Measurements from ENCODE around the gene RRP12. TPM values are rescaled to one million over a fixed set of nuclear protein-coding genes. Genes with fewer than 3 reads are reported as not detected.

Gene RRP12
- total RNA-seq, 2 donors from 2014 or later, result 33.0 to 34.7 TPM

DNA sequence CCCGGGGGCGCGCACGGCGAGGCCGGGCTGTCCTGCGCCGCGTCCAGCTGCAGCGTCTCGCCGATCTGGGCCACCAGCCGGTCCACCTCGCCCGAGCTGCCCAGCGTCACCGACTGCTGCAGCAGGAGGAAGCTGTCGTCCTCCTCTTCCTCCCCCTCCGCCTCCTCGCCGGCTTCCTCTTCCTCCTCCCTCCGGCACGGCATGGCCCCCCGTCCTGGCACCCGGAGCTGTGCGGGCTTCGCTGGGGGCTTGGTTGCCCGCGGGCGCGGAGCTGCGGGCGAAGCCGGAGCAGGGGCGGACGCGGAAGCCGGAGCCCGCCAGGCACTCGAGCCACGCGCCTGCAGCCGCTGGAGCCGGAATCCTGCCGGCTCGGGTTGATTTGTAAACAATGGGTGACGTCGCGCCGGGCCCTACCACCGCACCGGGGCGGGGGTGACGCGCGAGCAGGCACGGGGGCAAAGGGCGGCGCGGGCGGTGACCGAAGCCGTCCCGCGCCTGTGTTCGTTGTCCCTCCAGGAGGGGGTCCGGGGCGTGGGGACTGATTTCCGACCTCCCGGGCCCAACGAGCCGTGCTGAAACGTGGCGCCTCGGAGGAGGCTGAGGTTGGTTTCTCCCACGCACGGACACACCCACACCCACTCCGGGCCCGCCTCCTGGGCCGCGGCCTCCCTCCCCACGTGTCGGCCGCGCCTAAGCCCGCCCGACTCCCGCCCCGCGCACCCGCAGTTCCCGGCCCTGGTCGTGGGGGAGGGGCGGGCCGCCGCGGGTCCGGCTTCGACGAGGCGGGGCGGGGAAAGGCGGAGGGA lies 66.6 kb downstream of the RRP12 start, which contains the start of gene FRAT2:
Gene FRAT2, minus strand, starts transcription at position 360 of the 806 bp plus-strand sequence. Its CDS starts 157 bp downstream, at position 203.
- peak; percentile 96 for DNase-seq
- H3K27me3 Mint-ChIP-seq (ENCODE audit: insufficient read depth), result peaks cover 28% of the 10 kb centered on the region
- WGBS, 2 experiments (ENCODE audit: insufficient coverage in 1 of 2, insufficient read length in 1 of 2), result 0% methylated on average over 9 to 101 of the region's 103 CpGs
- H3K4me3 Mint-ChIP-seq, result peak within 1 kb of the TSS; percentile 80
- peaks cover 11% of the 10 kb centered on the region for H3K36me3 Mint-ChIP-seq (ENCODE audit: low read depth)
- H3K36me3 ChIP-seq (ENCODE audit: control insufficient read depth, insufficient read depth, low read length), result peaks cover 3% of the 10 kb centered on the region
- H3K9me3 Mint-ChIP-seq, result no peaks in the 10 kb centered on the region
- H3K9me3 ChIP-seq (ENCODE audit: control insufficient read depth, low read length), result no peaks in the 10 kb centered on the region
- TF ChIP-seq, protein P1, sequence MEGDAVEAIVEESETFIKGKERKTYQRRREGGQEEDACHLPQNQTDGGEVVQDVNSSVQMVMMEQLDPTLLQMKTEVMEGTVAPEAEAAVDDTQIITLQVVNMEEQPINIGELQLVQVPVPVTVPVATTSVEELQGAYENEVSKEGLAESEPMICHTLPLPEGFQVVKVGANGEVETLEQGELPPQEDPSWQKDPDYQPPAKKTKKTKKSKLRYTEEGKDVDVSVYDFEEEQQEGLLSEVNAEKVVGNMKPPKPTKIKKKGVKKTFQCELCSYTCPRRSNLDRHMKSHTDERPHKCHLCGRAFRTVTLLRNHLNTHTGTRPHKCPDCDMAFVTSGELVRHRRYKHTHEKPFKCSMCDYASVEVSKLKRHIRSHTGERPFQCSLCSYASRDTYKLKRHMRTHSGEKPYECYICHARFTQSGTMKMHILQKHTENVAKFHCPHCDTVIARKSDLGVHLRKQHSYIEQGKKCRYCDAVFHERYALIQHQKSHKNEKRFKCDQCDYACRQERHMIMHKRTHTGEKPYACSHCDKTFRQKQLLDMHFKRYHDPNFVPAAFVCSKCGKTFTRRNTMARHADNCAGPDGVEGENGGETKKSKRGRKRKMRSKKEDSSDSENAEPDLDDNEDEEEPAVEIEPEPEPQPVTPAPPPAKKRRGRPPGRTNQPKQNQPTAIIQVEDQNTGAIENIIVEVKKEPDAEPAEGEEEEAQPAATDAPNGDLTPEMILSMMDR (conservative IDR thresholded peaks at IDR 0.05), result no peak
- peaks cover 11% of the 10 kb centered on the region for H3K27me3 ChIP-seq (ENCODE audit: control insufficient read depth, insufficient read depth, low read length, poor library complexity, severe bottlenecking)
- H3K4me1 ChIP-seq (ENCODE audit: control insufficient read depth, insufficient read depth, low read length), result peaks cover 6% of the 10 kb centered on the region
- peak within 1 kb of the TSS; percentile 97 for H3K27ac Mint-ChIP-seq
- peaks cover 45% of the 10 kb centered on the region for H3K4me1 Mint-ChIP-seq
- H3K9ac ChIP-seq (ENCODE audit: extremely low read depth, low read length, poor library complexity, severe bottlenecking), result peak within 1 kb of the TSS; percentile 91
- peak within 1 kb of the TSS; percentile 87 for H3K4me3 ChIP-seq (ENCODE audit: low read length)
- peak within 1 kb of the TSS; percentile 99 for H3K27ac ChIP-seq (ENCODE audit: low read depth, low read length)

DNA sequence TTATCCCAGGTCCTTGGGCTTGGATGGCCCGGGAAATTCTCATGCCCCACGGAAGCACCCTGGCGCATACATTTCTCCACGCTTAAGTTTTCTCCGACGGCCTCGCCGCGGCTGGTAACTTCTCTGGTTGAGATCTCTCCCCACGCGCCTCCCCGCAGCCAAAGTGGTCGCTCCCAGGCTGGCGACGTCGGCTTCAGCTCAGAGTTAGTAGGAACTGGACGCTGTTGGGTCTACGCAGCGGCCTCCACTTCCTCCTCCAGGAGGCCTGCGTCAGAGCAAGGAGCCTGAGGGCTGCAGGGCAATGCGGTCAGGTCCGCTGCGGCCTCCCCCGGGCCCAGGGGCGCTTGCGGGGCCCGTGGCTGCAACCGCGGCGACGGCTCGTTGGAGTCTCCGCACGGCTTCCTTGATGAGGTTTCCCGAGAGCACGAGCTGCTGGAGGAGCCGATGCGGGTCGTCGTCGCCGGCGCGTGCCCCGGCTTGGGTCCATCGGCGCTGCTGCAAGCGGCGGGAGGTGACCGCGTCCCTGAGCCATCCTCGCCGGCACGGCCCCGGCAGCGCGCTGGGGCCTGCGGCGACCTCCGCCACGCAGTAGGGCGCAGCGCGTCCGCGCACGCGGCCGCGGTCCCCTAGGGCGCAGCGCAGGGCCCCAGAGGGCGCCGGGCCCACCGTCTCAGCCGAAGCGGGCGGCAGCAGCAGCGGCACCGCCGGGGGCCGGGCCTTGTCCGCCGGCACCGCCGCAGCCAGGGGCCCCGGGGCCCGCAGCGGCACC lies 67.4 kb downstream of the RRP12 start:
- Mint-ChIP-seq H3K36me3 (ENCODE audit: low read depth) (peaks cover 16% of the 10 kb centered on the region), H3K4me1 (peaks cover 53% of the 10 kb centered on the region), H3K27ac (peak overlapping the region; percentile 97), H3K9me3 (no peaks in the 10 kb centered on the region), H3K4me3 (peak overlapping the region; percentile 80), H3K27me3 (ENCODE audit: insufficient read depth) (peaks cover 20% of the 10 kb centered on the region)
- peak; percentile 79 for DNase-seq
- peaks cover 10% of the 10 kb centered on the region for H3K4me1 ChIP-seq (ENCODE audit: control insufficient read depth, insufficient read depth, low read length)
- H3K9me3 ChIP-seq (ENCODE audit: control insufficient read depth, low read length), result no peaks in the 10 kb centered on the region
- 0% methylated on average over 20 to 89 of the region's 89 CpGs for WGBS, 2 experiments (ENCODE audit: insufficient coverage in 1 of 2, insufficient read length in 1 of 2)
- H3K4me3 ChIP-seq (ENCODE audit: low read length), result peak overlapping the region; percentile 87
- peaks cover 11% of the 10 kb centered on the region for H3K27me3 ChIP-seq (ENCODE audit: control insufficient read depth, insufficient read depth, low read length, poor library complexity, severe bottlenecking)
- peak overlapping the region; percentile 91 for H3K9ac ChIP-seq (ENCODE audit: extremely low read depth, low read length, poor library complexity, severe bottlenecking)
- TF ChIP-seq, protein P1 (conservative IDR thresholded peaks at IDR 0.05), result no peak
- no peak overlapping the region for H3K27ac ChIP-seq (ENCODE audit: low read depth, low read length)
- H3K36me3 ChIP-seq (ENCODE audit: control insufficient read depth, insufficient read depth, low read length), result peaks cover 3% of the 10 kb centered on the region

DNA sequence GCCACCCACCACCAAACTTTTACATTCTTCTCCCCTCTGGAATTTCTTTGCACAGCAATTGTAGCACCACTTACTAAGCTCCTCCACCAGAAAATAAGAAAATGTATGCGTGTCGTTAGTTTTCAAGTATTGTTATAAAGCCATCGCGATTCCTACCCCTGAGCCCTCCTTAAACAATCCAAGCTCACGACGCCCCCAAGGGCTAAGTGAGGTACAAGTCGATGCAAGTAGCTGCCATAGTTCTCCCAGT lies 67.9 kb downstream of the RRP12 start:
- H3K4me3 ChIP-seq (ENCODE audit: low read length), result peak overlapping the region; percentile 87
- Mint-ChIP-seq H3K4me3 (peak overlapping the region; percentile 80), H3K27ac (peak overlapping the region; percentile 97), H3K36me3 (ENCODE audit: low read depth) (peaks cover 16% of the 10 kb centered on the region), H3K9me3 (no peaks in the 10 kb centered on the region), H3K27me3 (ENCODE audit: insufficient read depth) (peaks cover 15% of the 10 kb centered on the region), H3K4me1 (peaks cover 56% of the 10 kb centered on the region)
- TF ChIP-seq, protein P1 (conservative IDR thresholded peaks at IDR 0.05), result peak; percentile 54
- H3K9me3 ChIP-seq (ENCODE audit: control insufficient read depth, low read length), result no peaks in the 10 kb centered on the region
- peaks cover 10% of the 10 kb centered on the region for H3K4me1 ChIP-seq (ENCODE audit: control insufficient read depth, insufficient read depth, low read length)
- H3K9ac ChIP-seq (ENCODE audit: extremely low read depth, low read length, poor library complexity, severe bottlenecking), result peak overlapping the region; percentile 91
- H3K36me3 ChIP-seq (ENCODE audit: control insufficient read depth, insufficient read depth, low read length), result peaks cover 3% of the 10 kb centered on the region
- DNase-seq, result peak; percentile 79
- no peak overlapping the region for H3K27ac ChIP-seq (ENCODE audit: low read depth, low read length)
- WGBS, 2 experiments (ENCODE audit: insufficient coverage in 1 of 2, insufficient read length in 1 of 2), result 0% methylated on average over 3 to 7 of the region's 7 CpGs
- H3K27me3 ChIP-seq (ENCODE audit: control insufficient read depth, insufficient read depth, low read length, poor library complexity, severe bottlenecking), result peaks cover 8% of the 10 kb centered on the region
